Stimulated activated naive B cell treated with anti-CD40 and anti-IgM and Interleukin-4, amounts not matched to agents 10 μg/mL and 1 μg/mL and 100 μg/mL, for 72 hours (primary cell): ENCODE data around the gene MED12L.

Experiments
- ATAC-seq, 2 donors: fragments of 150-1000 bp; cut with Tn5 transposase; replicated peaks; 2 replicates each; pipeline ENCODE4 v1.10.0; 2021; ENCODE audit warnings: moderate library complexity in 1 of 2
- DNase-seq: peaks from one replicate; pipeline ENCODE4 v3.0.0; 2021
- H3K27ac Mint-ChIP-seq: one replicate; pipeline ENCODE4 v1.8.0; 2022; ENCODE audit warnings: mild to moderate bottlenecking, mixed read lengths
- H3K27me3 Mint-ChIP-seq, 2 donors: one replicate each; pipeline ENCODE4 v1.8.0; 2022; ENCODE audit warnings: mixed read lengths in 2 of 2
- H3K36me3 Mint-ChIP-seq, 2 donors: one replicate each; pipeline ENCODE4 v1.8.0; 2022; ENCODE audit warnings: mixed read lengths in 2 of 2, mild to moderate bottlenecking in 1 of 2
- H3K4me1 Mint-ChIP-seq, 2 donors: one replicate each; pipeline ENCODE4 v1.8.0; 2022; ENCODE audit warnings: mixed read lengths in 2 of 2, mild to moderate bottlenecking in 1 of 2
- H3K4me3 Mint-ChIP-seq, 2 donors: one replicate each; pipeline ENCODE4 v1.8.0; 2022; ENCODE audit warnings: mild to moderate bottlenecking in 2 of 2, mixed read lengths in 2 of 2, moderate library complexity in 1 of 2
- H3K9me3 Mint-ChIP-seq, 2 donors: one replicate each; pipeline ENCODE4 v1.8.0; 2022; ENCODE audit warnings: mixed read lengths in 2 of 2, mild to moderate bottlenecking in 1 of 2

Gene MED12L

DNA sequence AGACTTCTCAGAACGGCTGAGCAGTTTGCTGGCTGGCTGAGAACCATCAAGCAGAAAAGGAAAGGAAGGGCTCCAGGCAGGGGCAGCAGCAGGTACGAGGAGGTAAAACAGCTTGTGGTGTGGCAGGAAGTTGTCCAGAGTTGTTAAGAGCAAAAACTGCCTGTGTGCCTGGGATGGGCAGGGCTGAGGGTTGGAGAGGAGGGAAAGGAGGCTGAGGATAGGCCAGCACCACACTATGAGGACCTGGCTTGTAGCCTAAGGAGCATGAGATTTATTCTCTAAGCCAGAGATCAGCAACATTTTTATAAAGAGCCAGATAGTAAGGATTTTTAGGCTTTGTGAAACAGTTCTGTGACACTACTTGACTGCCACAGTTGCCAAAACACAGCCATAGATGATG, 367.4 kb downstream of the MED12L start:
- Mint-ChIP-seq H3K36me3 (no peaks in the 10 kb centered on the region), H3K27ac (no peak overlapping the region), H3K4me3 (no peak overlapping the region), H3K27me3 (no peaks in the 10 kb centered on the region), H3K9me3 (no peaks in the 10 kb centered on the region), H3K4me1 (peaks cover 1 to 8% of the 10 kb centered on the region in 2 donors)
- DNase-seq (no peak), ATAC-seq (no peak)

DNA sequence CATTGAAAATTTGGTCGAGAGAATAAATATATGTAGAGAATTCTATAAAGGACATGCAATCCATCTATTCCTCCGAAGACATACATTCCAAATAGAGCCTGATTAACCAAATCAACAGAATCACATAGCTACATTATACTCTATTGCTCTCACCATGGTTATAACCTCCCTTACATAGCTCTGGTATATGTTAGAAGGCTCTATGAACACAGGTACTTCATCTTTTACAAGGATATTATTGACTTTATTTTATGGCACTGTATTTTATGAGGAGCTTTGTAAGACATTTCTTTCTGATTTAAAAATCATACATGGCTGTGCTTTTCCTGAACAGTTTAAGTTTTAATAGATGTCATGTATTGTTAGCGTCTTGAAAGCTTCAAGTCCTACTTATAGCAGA, 370.6 kb downstream of the MED12L start:
- H3K4me3 Mint-ChIP-seq: no peak overlapping the region

GRCh38 chr3:151459358-151459757, 373.9 kb downstream of the MED12L start:
- ATAC-seq (no peak), DNase-seq (no peak)
- peaks cover 16 to 22% of the 10 kb centered on the region in 2 donors for H3K27me3 Mint-ChIP-seq
- H3K27ac Mint-ChIP-seq: no peak overlapping the region
- H3K36me3 Mint-ChIP-seq: no peaks in the 10 kb centered on the region
- peaks cover 4 to 15% of the 10 kb centered on the region in 2 donors for H3K4me1 Mint-ChIP-seq
- no peaks in the 10 kb centered on the region for H3K9me3 Mint-ChIP-seq
- H3K4me3 Mint-ChIP-seq: no peak overlapping the region

More for the DNA sequence above, 370.6 kb downstream of the MED12L start:
- ATAC-seq (no peak), DNase-seq (no peak)
- Mint-ChIP-seq H3K27ac (no peak overlapping the region), H3K27me3 (peaks cover 9 to 11% of the 10 kb centered on the region in 2 donors), H3K36me3 (no peaks in the 10 kb centered on the region), H3K9me3 (no peaks in the 10 kb centered on the region), H3K4me1 (peaks cover 4 to 15% of the 10 kb centered on the region in 2 donors)

- H3K4me1 Mint-ChIP-seq: peaks cover 4 to 15% of the 10 kb centered on the region in 2 donors
- peaks cover 16 to 23% of the 10 kb centered on the region in 2 donors for H3K27me3 Mint-ChIP-seq
- no peak for DNase-seq
- peak overlapping the region; percentile 56 to 69 for H3K4me3 Mint-ChIP-seq
- H3K36me3 Mint-ChIP-seq: no peaks in the 10 kb centered on the region
- no peak overlapping the region for H3K27ac Mint-ChIP-seq
- no peak for ATAC-seq
- H3K9me3 Mint-ChIP-seq: no peaks in the 10 kb centered on the region
Measured at GRCh38 chr3:151460228-151460627, 374.8 kb downstream of the MED12L start.

GRCh38 chr3:151460774-151461450, 375.4 kb downstream of the MED12L start, which contains the start of gene IGSF10:
IGSF10 (minus strand) TSS chr3:151461061; CDS start chr3:151458709, 2,352 bp downstream.
- Mint-ChIP-seq H3K27ac (no peak within 1 kb of the TSS), H3K4me1 (peaks cover 4 to 15% of the 10 kb centered on the region in 2 donors), H3K4me3 (peak within 1 kb of the TSS; percentile 69 to 70), H3K9me3 (no peaks in the 10 kb centered on the region), H3K27me3 (peaks cover 16 to 23% of the 10 kb centered on the region in 2 donors), H3K36me3 (no peaks in the 10 kb centered on the region)
- ATAC-seq (peak in 1 of 2 donors; percentile 21), DNase-seq (no peak)

DNA sequence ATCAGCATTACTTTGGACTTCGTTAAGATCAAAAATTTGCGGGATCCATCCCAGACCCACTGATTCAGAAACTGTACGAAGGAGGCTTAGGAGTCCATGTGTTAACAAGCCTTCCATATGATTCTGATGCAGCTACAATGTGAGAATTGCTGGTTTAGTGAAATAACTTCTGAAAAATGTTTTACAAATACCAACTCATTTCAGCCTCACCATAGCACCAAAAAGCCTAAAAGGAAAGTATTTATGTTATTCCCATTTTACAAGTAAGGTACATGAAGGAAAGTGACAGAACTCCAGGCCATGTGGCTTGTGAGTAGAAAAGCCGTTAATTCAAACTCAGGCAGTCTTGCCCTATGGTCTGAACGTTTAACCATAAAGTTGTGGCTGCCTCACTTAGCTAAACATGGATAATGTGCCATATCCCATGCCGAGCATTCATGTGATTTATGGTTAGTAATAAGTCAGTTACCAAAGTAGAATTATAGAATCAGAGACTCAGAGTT, 376.9 kb downstream of the MED12L start:
- H3K4me3 Mint-ChIP-seq: no peak overlapping the region
- DNase-seq (no peak), ATAC-seq (no peak)
- no peaks in the 10 kb centered on the region for H3K36me3 Mint-ChIP-seq
- peaks cover 7 to 19% of the 10 kb centered on the region in 2 donors for H3K4me1 Mint-ChIP-seq
- no peaks in the 10 kb centered on the region for H3K9me3 Mint-ChIP-seq
- no peak overlapping the region for H3K27ac Mint-ChIP-seq
- H3K27me3 Mint-ChIP-seq: peaks cover 16 to 23% of the 10 kb centered on the region in 2 donors

GRCh38 chr3:151462991-151463390, 377.5 kb downstream of the MED12L start:
- Mint-ChIP-seq H3K27me3 (peaks cover 16 to 23% of the 10 kb centered on the region in 2 donors), H3K36me3 (no peaks in the 10 kb centered on the region)

DNA sequence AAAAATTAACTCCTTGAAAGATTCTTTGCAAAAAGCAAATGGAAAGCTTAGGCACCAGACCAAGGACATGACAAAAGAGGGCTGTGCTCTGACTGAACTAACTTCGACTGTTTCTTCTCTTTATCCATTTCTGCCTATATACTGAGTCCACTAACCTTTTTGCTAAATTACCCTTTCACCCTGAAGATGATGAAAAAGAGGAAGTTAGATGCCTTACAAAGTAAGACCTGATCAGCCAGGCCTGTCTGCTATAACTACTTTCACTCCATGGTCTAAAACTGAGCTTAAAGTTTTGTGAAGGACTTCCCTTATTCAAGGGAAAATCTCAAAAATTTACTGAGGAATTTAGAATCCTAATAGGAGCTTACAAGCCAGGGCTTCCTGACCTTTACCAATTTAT, 381.6 kb downstream of the MED12L start:
- Mint-ChIP-seq H3K27me3 (peaks cover 2 to 5% of the 10 kb centered on the region in 2 donors), H3K4me1 (peaks cover 6 to 11% of the 10 kb centered on the region in 2 donors), H3K9me3 (no peaks in the 10 kb centered on the region), H3K27ac (peak overlapping the region; percentile 49), H3K4me3 (no peak overlapping the region), H3K36me3 (no peaks in the 10 kb centered on the region)
- ATAC-seq: peak; percentile 97 to 98
- DNase-seq: no peak

More at GRCh38 chr3:151462991-151463390, 377.5 kb downstream of the MED12L start:
- Mint-ChIP-seq H3K4me3 (no peak overlapping the region), H3K4me1 (peaks cover 8 to 19% of the 10 kb centered on the region in 2 donors), H3K9me3 (no peaks in the 10 kb centered on the region), H3K27ac (no peak overlapping the region)
- DNase-seq: no peak
- no peak for ATAC-seq

DNA sequence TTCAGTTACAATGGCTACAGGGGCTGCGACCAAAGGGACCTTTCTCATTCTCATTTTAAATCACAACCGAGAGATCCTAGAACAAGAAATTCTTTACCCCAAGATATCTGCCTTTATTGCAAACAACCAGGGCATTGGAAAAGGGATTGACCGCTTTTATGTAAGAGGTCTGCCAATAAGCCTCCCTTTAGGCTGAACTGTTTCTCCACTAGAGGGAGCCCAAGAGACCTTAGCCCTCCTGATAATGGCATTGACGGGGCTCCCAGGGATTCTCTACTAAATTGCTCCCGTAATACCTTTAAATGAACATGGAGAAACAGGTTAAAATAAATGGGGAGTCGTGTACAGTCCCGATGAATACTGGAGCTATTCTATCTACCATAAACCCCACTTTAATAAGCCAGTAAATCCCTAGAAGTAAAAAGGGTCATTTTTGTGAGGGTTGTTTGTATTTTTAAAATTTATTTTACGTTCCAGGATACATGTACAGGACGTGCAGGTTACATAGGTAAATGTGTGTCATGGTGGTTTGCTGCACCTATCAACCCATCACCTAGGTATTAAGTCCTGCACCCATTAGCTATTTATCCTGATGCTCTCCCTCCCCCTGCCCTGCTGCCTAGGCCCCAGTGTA, 382.9 kb downstream of the MED12L start:
- Mint-ChIP-seq H3K4me3 (no peak overlapping the region), H3K27me3 (peaks cover 0 to 4% of the 10 kb centered on the region in 2 donors), H3K36me3 (no peaks in the 10 kb centered on the region), H3K9me3 (no peaks in the 10 kb centered on the region), H3K27ac (no peak overlapping the region), H3K4me1 (peaks cover 6 to 11% of the 10 kb centered on the region in 2 donors)
- peak; percentile 17 for DNase-seq
- ATAC-seq: peak; percentile 55 to 64

DNA sequence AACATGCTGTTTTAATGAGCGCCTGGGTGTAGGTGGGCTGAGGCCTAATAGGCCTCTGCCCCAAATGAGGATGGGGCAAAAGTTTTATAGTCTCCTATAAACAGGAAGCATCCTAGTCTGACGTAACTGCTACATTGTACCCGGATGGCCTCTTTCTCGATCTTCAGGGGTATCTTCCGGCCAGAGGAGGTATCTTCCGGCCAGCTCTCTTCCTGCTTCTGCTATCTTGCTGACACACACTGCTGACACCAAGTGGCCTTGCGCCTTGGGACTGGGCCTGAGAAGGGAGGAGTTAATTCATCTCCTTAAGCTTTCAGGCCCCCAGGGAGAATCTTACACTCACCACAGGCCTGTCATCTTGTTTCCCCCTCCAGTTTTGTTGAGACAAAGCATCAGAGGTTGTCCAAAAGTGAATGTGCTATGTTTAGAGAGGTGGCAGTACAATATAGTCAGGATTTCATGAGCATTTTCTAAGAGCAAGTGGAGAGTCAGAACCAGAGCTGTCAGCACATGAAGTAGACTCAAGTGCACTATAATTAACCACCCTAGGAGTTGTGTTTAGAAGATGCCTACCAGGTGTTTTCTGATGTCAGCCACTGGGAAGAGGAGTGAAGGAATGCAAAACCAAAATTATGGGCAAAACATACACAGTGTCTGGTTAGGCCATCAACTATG, 391.0 kb downstream of the MED12L start:
- ATAC-seq (no peak), DNase-seq (no peak)
- no peak overlapping the region for H3K4me3 Mint-ChIP-seq
- H3K27me3 Mint-ChIP-seq: peaks cover 0 to 3% of the 10 kb centered on the region in 2 donors
- H3K27ac Mint-ChIP-seq: no peak overlapping the region
- no peaks in the 10 kb centered on the region for H3K36me3 Mint-ChIP-seq
- peaks cover 1 to 4% of the 10 kb centered on the region in 2 donors for H3K9me3 Mint-ChIP-seq
- H3K4me1 Mint-ChIP-seq: no peaks in the 10 kb centered on the region

GRCh38 chr3:151477591-151478334, 392.3 kb downstream of the MED12L start:
- Mint-ChIP-seq H3K36me3 (peaks cover 3 to 9% of the 10 kb centered on the region in 2 donors), H3K4me3 (no peak overlapping the region), H3K27me3 (peaks cover 0 to 3% of the 10 kb centered on the region in 2 donors), H3K27ac (no peak overlapping the region), H3K4me1 (no peaks in the 10 kb centered on the region), H3K9me3 (peaks cover 12 to 16% of the 10 kb centered on the region in 2 donors)
- ATAC-seq: no peak
- DNase-seq: no peak

DNA sequence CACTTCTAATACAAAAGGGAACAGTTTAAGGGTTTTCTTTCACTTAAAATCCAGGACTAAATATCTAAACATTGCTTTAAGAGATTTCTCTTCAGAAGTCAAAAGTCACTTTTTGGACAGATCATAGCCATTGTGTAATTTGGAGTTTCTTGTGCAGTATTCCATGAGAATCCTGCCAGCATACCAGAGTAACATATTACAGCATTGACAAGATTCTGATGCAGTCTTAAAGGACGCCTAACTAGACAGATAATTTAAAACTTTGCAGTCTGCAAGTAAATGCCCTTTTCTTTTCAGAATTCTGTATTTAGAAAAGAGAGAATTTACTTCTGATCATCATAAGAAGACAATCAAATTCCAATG, 392.9 kb downstream of the MED12L start:
- peaks cover 3 to 9% of the 10 kb centered on the region in 2 donors for H3K36me3 Mint-ChIP-seq
- ATAC-seq: no peak
- H3K27ac Mint-ChIP-seq: no peak overlapping the region
- H3K4me3 Mint-ChIP-seq: no peak overlapping the region
- peaks cover 12 to 17% of the 10 kb centered on the region in 2 donors for H3K9me3 Mint-ChIP-seq
- H3K4me1 Mint-ChIP-seq: no peaks in the 10 kb centered on the region
- no peak for DNase-seq
- peaks cover 0 to 3% of the 10 kb centered on the region in 2 donors for H3K27me3 Mint-ChIP-seq

GRCh38 chr3:151479452-151479851, 394.0 kb downstream of the MED12L start:
- Mint-ChIP-seq H3K27me3 (peaks cover 0 to 3% of the 10 kb centered on the region in 2 donors), H3K36me3 (peaks cover 3 to 9% of the 10 kb centered on the region in 2 donors), H3K9me3 (peaks cover 12 to 17% of the 10 kb centered on the region in 2 donors), H3K4me3 (no peak overlapping the region), H3K27ac (no peak overlapping the region), H3K4me1 (no peaks in the 10 kb centered on the region)
- no peak for DNase-seq
- ATAC-seq: no peak

GRCh38 chr3:151480492-151480891, 395.0 kb downstream of the MED12L start:
- ATAC-seq (no peak), DNase-seq (no peak)
- Mint-ChIP-seq H3K27me3 (peaks cover 3 to 6% of the 10 kb centered on the region in 2 donors), H3K9me3 (peaks cover 18 to 23% of the 10 kb centered on the region in 2 donors), H3K4me3 (no peak overlapping the region), H3K4me1 (no peaks in the 10 kb centered on the region), H3K27ac (no peak overlapping the region), H3K36me3 (peaks cover 8 to 9% of the 10 kb centered on the region in 2 donors)
